ENCODE measurements around the gene FADS2.

The FADS2 gene

GRCh38 chr11:61782299-61782698, 45.8 kb upstream of the FADS2 start:
- TF ChIP-seq CTCF (IDR thresholded peaks at IDR 0.05; ENCODE audit: low read depth, low read length, missing control alignments): no peak
- DNase-seq (ENCODE audit: low read depth): no peak
- H3K4me3 ChIP-seq (ENCODE audit: low read depth, low read length): no peak overlapping the region

- TF ChIP-seq CTCF (IDR thresholded peaks at IDR 0.05; ENCODE audit: low read depth, low read length, missing control alignments): no peak
- DNase-seq (ENCODE audit: low read depth): no peak
- no peak overlapping the region for H3K4me3 ChIP-seq (ENCODE audit: low read depth, low read length)
These were observed 45.3 kb upstream of the FADS2 start for GRCh38 chr11:61782841-61783240.

- no peak overlapping the region for H3K4me3 ChIP-seq (ENCODE audit: low read depth, low read length)
- DNase-seq (ENCODE audit: low read depth): no peak
- no peak for TF ChIP-seq CTCF (IDR thresholded peaks at IDR 0.05; ENCODE audit: low read depth, low read length, missing control alignments)
These were observed 44.2 kb upstream of the FADS2 start for GRCh38 chr11:61783717-61784505.

- H3K4me3 ChIP-seq (ENCODE audit: low read depth, low read length): no peak overlapping the region
- DNase-seq (ENCODE audit: low read depth): no peak
- TF ChIP-seq CTCF (IDR thresholded peaks at IDR 0.05; ENCODE audit: low read depth, low read length, missing control alignments): no peak
These were observed 43.6 kb upstream of the FADS2 start for GRCh38 chr11:61784506-61784805.

GRCh38 chr11:61785837-61786402, 42.2 kb upstream of the FADS2 start:
- no peak for DNase-seq (ENCODE audit: low read depth)
- no peak overlapping the region for H3K4me3 ChIP-seq (ENCODE audit: low read depth, low read length)
- no peak for TF ChIP-seq CTCF (IDR thresholded peaks at IDR 0.05; ENCODE audit: low read depth, low read length, missing control alignments)

GRCh38 chr11:61787928-61788491, 40.1 kb upstream of the FADS2 start:
- H3K4me3 ChIP-seq (ENCODE audit: low read depth, low read length): no peak overlapping the region
- TF ChIP-seq CTCF (IDR thresholded peaks at IDR 0.05; ENCODE audit: low read depth, low read length, missing control alignments): peak; percentile 36
- DNase-seq (ENCODE audit: low read depth): no peak
